CD4-positive, alpha-beta T cell (primary cell): ENCODE results near the gene HAGH. TPM values are rescaled to one million over a fixed set of nuclear protein-coding genes. Genes with fewer than 3 reads are reported as not detected.
A peak's percentile ranks its signal among the peaks of the same experiment; 100 is the strongest.

Experiments
- ATAC-seq: fragments of 200-7000 bp; cut with Tn5 transposase; one replicate; pipeline ENCODE4 v1.10.0; 2022; ENCODE audit warnings: mild to moderate bottlenecking; ENCODE audit not compliant: poor library complexity
- CTCF ChIA-PET: fragments of 350-600 bp; sonication (Branson Sonifier 250); formaldehyde crosslinking; loops from one replicate; lab custom pipeline; 2021; ENCODE audit warnings: antibody characterized with exemption, inconsistent platforms; lab: Charles Lee
- POLR2A ChIA-PET: fragments of 350-600 bp; sonication (Branson Sonifier 250); formaldehyde crosslinking; loops from one replicate; lab custom pipeline; 2021; ENCODE audit warnings: antibody characterized with exemption, inconsistent platforms; lab: Charles Lee
- DNase-seq, 14 experiments: peaks; one replicate each; pipeline ENCODE4 v3.0.0-alpha.2; 2013 to 2020; ENCODE audit warnings: mixed read lengths in 2 of 14
- H3K27ac ChIP-seq, 2 donors: one replicate each; pipeline versions ENCODE4 v1.5.1 to v1.7.0; 2013; ENCODE audit warnings: low read length in 2 of 2, low read depth in 1 of 2, mild to moderate bottlenecking in 1 of 2
- H3K27me3 ChIP-seq, 2 experiments: 1 replicate in 1 of 2; 2 replicates in 1 of 2; pipeline versions ENCODE4 v1.6.1 to v1.7.0; 2013; ENCODE audit warnings: low read length in 2 of 2, control low read depth in 1 of 2, mild to moderate bottlenecking in 1 of 2, moderate library complexity in 1 of 2; ENCODE audit not compliant: insufficient read depth in 2 of 2, control insufficient read depth in 1 of 2
- H3K36me3 ChIP-seq: one replicate; pipeline ENCODE4 v1.6.1; 2013; ENCODE audit warnings: low read length, control low read depth; ENCODE audit not compliant: insufficient read depth
- H3K4me1 ChIP-seq: one replicate; pipeline ENCODE4 v1.6.1; 2013; ENCODE audit warnings: low read length, control low read depth; ENCODE audit not compliant: insufficient read depth
- H3K4me3 ChIP-seq: one replicate; pipeline ENCODE4 v1.5.1; 2013; ENCODE audit warnings: mild to moderate bottlenecking, low read length, moderate library complexity
- H3K9me3 ChIP-seq, 2 experiments: 1 replicate in 1 of 2; 2 replicates in 1 of 2; pipeline versions ENCODE4 v1.6.1 to v1.7.0; 2013; ENCODE audit warnings: low read length in 2 of 2, mild to moderate bottlenecking in 2 of 2, control low read depth in 1 of 2, moderate library complexity in 1 of 2; ENCODE audit not compliant: control insufficient read depth in 1 of 2, insufficient read depth in 1 of 2
- H3K27ac Mint-ChIP-seq: one replicate; pipeline ENCODE4 v1.8.0; 2020; ENCODE audit warnings: mixed read lengths
- H3K27me3 Mint-ChIP-seq: one replicate; pipeline ENCODE4 v1.8.0; 2021; ENCODE audit warnings: mixed read lengths
- H3K36me3 Mint-ChIP-seq: one replicate; pipeline ENCODE4 v1.8.0; 2021; ENCODE audit warnings: low read depth, mixed read lengths
- H3K4me1 Mint-ChIP-seq: one replicate; pipeline ENCODE4 v1.8.0; 2021; ENCODE audit warnings: low read depth, mixed read lengths
- H3K4me3 Mint-ChIP-seq: one replicate; pipeline ENCODE4 v1.8.0; 2020; ENCODE audit warnings: mild to moderate bottlenecking, mixed read lengths
- H3K9me3 Mint-ChIP-seq: one replicate; pipeline ENCODE4 v1.8.0; 2020; ENCODE audit warnings: mixed read lengths
- intact Hi-C, 2 experiments: fragments of 100-400 bp; cut with DNase I in 1 of 2; cut with micrococcal nuclease in 1 of 2; formaldehyde crosslinking; loops; one replicate each; pipeline versions ENCODE4 v1.15.1 to v1.9.0; 2023 to 2025; cut with DNase I, micrococcal nuclease
- total RNA-seq, 174 experiments: library from RNA in 2 of 174; stranded (reverse) in 2 of 174; gene quantifications; one replicate each; pipeline ENCODE4 v1.2.3 and lab custom pipeline; 2021 to 2026
- TF ChIP-seq, protein P1 (sequence below): fragments of 200-600 bp; IDR thresholded peaks from one replicate; pipeline ENCODE4 v1.8.0; 2022; ENCODE audit warnings: antibody characterized with exemption, mild to moderate bottlenecking

The HAGH gene
- total RNA-seq, 2 experiments from 2014 or later = 20.9 to 22.7 TPM

DNA sequence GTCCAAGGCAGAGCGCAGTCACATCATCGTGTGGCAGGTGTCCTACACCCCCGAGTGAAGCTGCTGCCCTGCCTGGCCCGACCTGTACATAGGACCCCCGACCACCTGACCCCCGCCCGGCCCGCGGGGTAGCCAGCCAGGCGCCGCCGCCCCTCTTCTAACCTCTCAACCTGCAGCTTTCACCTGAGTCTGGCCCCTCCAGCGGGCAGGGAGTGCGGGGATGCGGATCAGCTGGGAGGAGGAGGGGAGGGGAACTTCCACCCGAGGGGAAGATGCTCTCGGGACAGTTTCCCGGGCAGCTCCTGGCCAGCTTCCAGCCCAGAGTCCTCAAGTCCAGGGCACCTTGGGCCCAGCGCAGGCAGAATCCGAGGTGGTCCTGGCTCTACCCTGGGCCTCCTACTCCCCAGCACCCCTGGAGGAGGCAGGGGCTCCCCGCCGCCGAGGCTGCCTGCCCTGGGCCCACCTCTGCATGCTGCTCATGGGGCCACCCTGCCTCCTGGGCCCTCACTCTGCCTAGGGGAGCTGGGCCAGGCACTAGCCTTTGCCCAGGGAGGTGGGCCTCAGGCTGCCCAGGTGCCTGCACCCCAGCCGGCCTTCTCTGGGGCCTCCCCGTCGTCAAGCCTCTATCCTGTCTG is 57.7 kb downstream of the HAGH start:
- intact Hi-C loops = loop anchor here in 1 of 2 experiments (5.0 kb wide), 1 partner anchor 173 kb away; the partner anchor contains the start of gene MSRB1
- H3K27me3 Mint-ChIP-seq = no peaks in the 10 kb centered on the region
- ATAC-seq (no peak), DNase-seq (no peak)
- no peaks in the 10 kb centered on the region for H3K9me3 Mint-ChIP-seq
- TF ChIP-seq, protein P1, sequence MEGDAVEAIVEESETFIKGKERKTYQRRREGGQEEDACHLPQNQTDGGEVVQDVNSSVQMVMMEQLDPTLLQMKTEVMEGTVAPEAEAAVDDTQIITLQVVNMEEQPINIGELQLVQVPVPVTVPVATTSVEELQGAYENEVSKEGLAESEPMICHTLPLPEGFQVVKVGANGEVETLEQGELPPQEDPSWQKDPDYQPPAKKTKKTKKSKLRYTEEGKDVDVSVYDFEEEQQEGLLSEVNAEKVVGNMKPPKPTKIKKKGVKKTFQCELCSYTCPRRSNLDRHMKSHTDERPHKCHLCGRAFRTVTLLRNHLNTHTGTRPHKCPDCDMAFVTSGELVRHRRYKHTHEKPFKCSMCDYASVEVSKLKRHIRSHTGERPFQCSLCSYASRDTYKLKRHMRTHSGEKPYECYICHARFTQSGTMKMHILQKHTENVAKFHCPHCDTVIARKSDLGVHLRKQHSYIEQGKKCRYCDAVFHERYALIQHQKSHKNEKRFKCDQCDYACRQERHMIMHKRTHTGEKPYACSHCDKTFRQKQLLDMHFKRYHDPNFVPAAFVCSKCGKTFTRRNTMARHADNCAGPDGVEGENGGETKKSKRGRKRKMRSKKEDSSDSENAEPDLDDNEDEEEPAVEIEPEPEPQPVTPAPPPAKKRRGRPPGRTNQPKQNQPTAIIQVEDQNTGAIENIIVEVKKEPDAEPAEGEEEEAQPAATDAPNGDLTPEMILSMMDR = no peak
- Histone ChIP-seq H3K9me3 (no peaks in the 10 kb centered on the region), H3K36me3 (peaks cover 45% of the 10 kb centered on the region), H3K4me3 (no peak overlapping the region), H3K27ac (no peak overlapping the region), H3K27me3 (no peaks in the 10 kb centered on the region), H3K4me1 (peaks cover 26% of the 10 kb centered on the region)
- ChIA-PET CTCF (no interaction called here), POLR2A (interaction anchor here (0.7 to 7.9 kb wide), 2 partner anchors 13 to 91 kb away, joined by 3 to 163 read pairs; partner anchors contain the start of genes JPT2, NUBP2 and SPSB3)
- peaks cover 15% of the 10 kb centered on the region for H3K4me1 Mint-ChIP-seq
- H3K27ac Mint-ChIP-seq = no peak overlapping the region
- no peak overlapping the region for H3K4me3 Mint-ChIP-seq
- peaks cover 35% of the 10 kb centered on the region for H3K36me3 Mint-ChIP-seq

DNA sequence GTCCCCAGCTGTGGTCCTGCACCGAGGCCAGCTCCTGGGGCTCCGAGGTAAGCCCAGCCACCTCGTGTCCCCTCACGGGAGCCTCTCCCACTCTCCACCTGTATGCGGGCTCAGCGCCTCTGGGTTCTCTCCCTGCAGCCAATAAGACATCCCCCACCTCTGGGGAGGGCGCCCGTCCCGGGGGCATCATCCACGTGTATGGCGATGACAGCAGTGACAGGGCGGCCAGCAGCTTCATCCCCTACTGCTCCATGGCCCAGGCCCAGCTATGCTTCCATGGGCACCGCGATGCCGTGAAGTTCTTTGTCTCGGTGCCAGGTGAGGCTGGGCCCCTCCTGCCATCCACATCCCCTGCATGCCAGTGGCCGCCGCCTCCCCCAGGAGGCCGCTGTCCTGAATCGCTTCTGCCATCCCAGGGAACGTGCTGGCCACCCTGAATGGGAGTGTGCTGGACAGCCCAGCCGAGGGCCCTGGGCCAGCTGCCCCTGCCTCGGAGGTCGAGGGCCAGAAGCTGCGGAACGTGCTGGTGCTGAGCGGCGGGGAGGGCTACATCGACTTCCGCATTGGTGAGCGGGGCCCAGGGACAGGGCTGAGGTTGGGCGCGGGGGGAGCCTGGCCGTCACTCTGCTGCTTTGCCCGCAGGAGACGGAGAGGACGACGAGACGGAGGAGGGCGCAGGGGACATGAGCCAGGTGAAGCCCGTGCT is 58.4 kb downstream of the HAGH start:
- H3K36me3 ChIP-seq = peaks cover 48% of the 10 kb centered on the region
- H3K9me3 ChIP-seq = no peaks in the 10 kb centered on the region
- peaks cover 23% of the 10 kb centered on the region for H3K4me1 ChIP-seq
- Mint-ChIP-seq H3K4me1 (peaks cover 12% of the 10 kb centered on the region), H3K36me3 (peaks cover 35% of the 10 kb centered on the region), H3K27ac (no peak overlapping the region), H3K27me3 (no peaks in the 10 kb centered on the region), H3K4me3 (peak overlapping the region; percentile 18), H3K9me3 (no peaks in the 10 kb centered on the region)
- intact Hi-C loops = loop anchor here in 1 of 2 experiments (5.0 kb wide), 1 partner anchor 174 kb away; the partner anchor contains the start of gene MSRB1
- H3K4me3 ChIP-seq = no peak overlapping the region
- CTCF ChIA-PET = no interaction called here
- TF ChIP-seq, protein P1 = no peak
- DNase-seq = no peak
- H3K27me3 ChIP-seq = no peaks in the 10 kb centered on the region
- ATAC-seq = no peak
- no peak overlapping the region for H3K27ac ChIP-seq
- POLR2A ChIA-PET = interaction anchor here (0.7 to 7.9 kb wide), 2 partner anchors 13 to 90 kb away, joined by 3 to 163 read pairs; partner anchors contain the start of genes JPT2, NUBP2 and SPSB3

DNA sequence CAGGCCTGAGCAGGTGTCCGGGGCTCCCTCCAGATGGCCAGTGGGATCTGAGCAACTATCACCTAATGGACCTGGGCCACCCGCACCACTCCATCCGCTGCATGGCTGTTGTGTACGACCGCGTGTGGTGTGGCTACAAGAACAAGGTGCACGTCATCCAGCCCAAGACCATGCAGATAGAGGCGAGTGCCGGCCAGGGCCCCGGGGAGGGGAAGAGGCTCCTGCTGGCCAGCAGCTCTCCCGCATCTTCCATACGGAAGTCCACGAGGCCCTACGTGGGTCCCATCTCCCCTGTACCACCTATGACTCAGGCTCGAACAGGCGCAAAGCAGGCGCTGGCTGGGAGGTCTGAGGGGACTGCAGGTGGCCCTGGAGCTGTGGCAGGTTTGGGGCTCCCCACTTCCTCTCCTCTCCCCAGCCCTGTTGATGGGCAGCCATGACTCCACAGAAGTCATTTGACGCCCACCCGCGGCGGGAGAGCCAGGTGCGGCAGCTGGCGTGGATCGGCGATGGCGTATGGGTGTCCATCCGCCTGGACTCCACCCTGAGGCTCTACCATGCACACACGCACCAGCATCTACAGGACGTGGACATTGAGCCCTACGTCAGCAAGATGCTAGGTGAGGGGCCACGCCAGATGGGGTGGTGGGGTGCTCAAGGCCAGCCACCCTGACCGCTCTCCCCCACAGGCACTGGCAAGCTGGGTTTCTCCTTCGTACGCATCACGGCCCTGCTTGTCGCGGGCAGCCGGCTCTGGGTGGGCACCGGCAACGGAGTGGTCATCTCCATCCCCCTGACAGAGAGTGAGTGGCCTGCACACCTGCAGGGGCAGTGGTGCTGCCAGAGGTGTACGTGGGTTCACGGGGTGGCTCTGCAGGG is 59.3 kb downstream of the HAGH start:
- H3K4me1 Mint-ChIP-seq = peaks cover 12% of the 10 kb centered on the region
- no peaks in the 10 kb centered on the region for H3K9me3 Mint-ChIP-seq
- Histone ChIP-seq H3K27me3 (no peaks in the 10 kb centered on the region), H3K4me3 (no peak overlapping the region), H3K36me3 (peaks cover 56% of the 10 kb centered on the region), H3K9me3 (no peaks in the 10 kb centered on the region), H3K4me1 (peaks cover 22% of the 10 kb centered on the region), H3K27ac (no peak overlapping the region)
- TF ChIP-seq, protein P1 = no peak
- no peak overlapping the region for H3K4me3 Mint-ChIP-seq
- CTCF ChIA-PET = no interaction called here
- no peaks in the 10 kb centered on the region for H3K27me3 Mint-ChIP-seq
- POLR2A ChIA-PET = interaction anchor here (7.9 kb wide), 1 partner anchor 14 kb away, joined by 163 read pairs; the partner anchor contains the start of genes NUBP2 and SPSB3
- intact Hi-C loops = loop anchor here in 1 of 2 experiments (5.0 kb wide), 1 partner anchor 175 kb away; the partner anchor contains the start of gene MSRB1
- DNase-seq = no peak
- H3K27ac Mint-ChIP-seq = peak overlapping the region; percentile 20
- peaks cover 33% of the 10 kb centered on the region for H3K36me3 Mint-ChIP-seq
- no peak for ATAC-seq
